Fibroblast of lung (primary cell): ENCODE results near the gene TUBGCP5. TPM values are rescaled to one million over a fixed set of nuclear protein-coding genes. Genes with fewer than 3 reads are reported as not detected.

Experiments used
- DNase-seq, 2 donors: peaks; one replicate each; pipeline versions ENCODE4 v3.0.0 to v3.0.0-alpha.2; 2010; ENCODE audit warnings: low read depth in 2 of 2
- H2AFZ ChIP-seq: 2 replicates; pipeline ENCODE4 v1.5.1; 2012; ENCODE audit warnings: low read length, control low read depth, inconsistent platforms
- H3K27ac ChIP-seq: 2 replicates; pipeline ENCODE4 v1.5.1; 2011; ENCODE audit warnings: low read length, control low read depth; ENCODE audit not compliant: insufficient read depth
- H3K27me3 ChIP-seq: 2 replicates; pipeline ENCODE4 v1.5.1; 2011; ENCODE audit warnings: mild to moderate bottlenecking, low read length; ENCODE audit not compliant: control insufficient read depth, insufficient read depth
- H3K36me3 ChIP-seq: 2 replicates; pipeline ENCODE4 v1.5.1; 2011; ENCODE audit warnings: low read length; ENCODE audit not compliant: control insufficient read depth, insufficient read depth
- H3K4me1 ChIP-seq: 2 replicates; pipeline ENCODE4 v1.5.1; 2011; ENCODE audit warnings: low read length; ENCODE audit not compliant: control insufficient read depth, insufficient read depth; ENCODE audit errors: extremely low read depth
- H3K4me2 ChIP-seq: 2 replicates; pipeline ENCODE4 v1.5.1; 2011; ENCODE audit warnings: low read length, control low read depth; ENCODE audit not compliant: insufficient read depth; ENCODE audit errors: extremely low read depth
- H3K4me3 ChIP-seq, 4 experiments: fragments of 200-600 bp in 1 of 4; sonication (generic) in 1 of 4; replicated peaks in 1 of 4; 2 replicates each; pipeline ENCODE4 v1.5.1; 2011 to 2016; ENCODE audit warnings: low read length in 4 of 4, low read depth in 3 of 4, mild to moderate bottlenecking in 3 of 4, control low read depth in 2 of 4, inconsistent platforms in 1 of 4, mixed read lengths in 1 of 4; ENCODE audit not compliant: insufficient read depth in 1 of 4; ENCODE audit errors: control extremely low read depth in 1 of 4
- H3K79me2 ChIP-seq: 2 replicates; pipeline ENCODE4 v1.5.1; 2012; ENCODE audit warnings: mild to moderate bottlenecking, low read length, inconsistent platforms; ENCODE audit not compliant: control insufficient read depth, insufficient read depth
- H3K9ac ChIP-seq: 2 replicates; pipeline ENCODE4 v1.5.1; 2011; ENCODE audit warnings: mild to moderate bottlenecking, low read length, control low read depth; ENCODE audit not compliant: insufficient read depth
- H3K9me3 ChIP-seq: 2 replicates; pipeline ENCODE4 v1.5.1; 2012; ENCODE audit warnings: low read depth, low read length; ENCODE audit not compliant: control insufficient read depth, insufficient read depth
- H4K20me1 ChIP-seq: 2 replicates; pipeline ENCODE4 v1.5.1; 2011; ENCODE audit warnings: low read length; ENCODE audit not compliant: control insufficient read depth, insufficient read depth; ENCODE audit errors: extremely low read depth
- CTCF ChIP-seq, 2 donors: IDR thresholded peaks in 1 of 2; conservative IDR thresholded peaks in 1 of 2; 1 replicate in 1 of 2; 2 replicates in 1 of 2; pipeline ENCODE4 v1.5.1; 2011 to 2012; ENCODE audit warnings: low read length in 2 of 2, control low read depth in 1 of 2, inconsistent platforms in 1 of 2, low read depth in 1 of 2, mild to moderate bottlenecking in 1 of 2
- EZH2 ChIP-seq: IDR thresholded peaks from 2 replicates; pipeline ENCODE4 v1.5.1; 2012; ENCODE audit warnings: low read length, control low read depth, mild to moderate bottlenecking; ENCODE audit errors: missing control alignments
- polyA plus RNA-seq, 2 donors: library from polyadenylated mRNA; depleted of rRNA in 1 of 2; stranded (reverse) in 1 of 2; unstranded in 1 of 2; fragments of >200 nt; gene quantifications; 2 replicates each; pipeline ENCODE4 v1.2.1, GENCODE V29; 2011 to 2012; ENCODE audit warnings: missing spikeins in 1 of 2
- total RNA-seq: library from RNA; depleted of rRNA; stranded (reverse); fragments of >200 nt; gene quantifications from 2 replicates; pipeline ENCODE4 v1.2.1, GENCODE V29; 2014

TUBGCP5 gene
- total and polyA plus RNA-seq, 2 donors (not counting 1 experiment from before 2014, with no cell fraction given) = 17.0 to 22.0 TPM

GRCh38 chr15:22981051-22981840 is 58.1 kb downstream of the TUBGCP5 start:
- Histone ChIP-seq H3K9me3 (no peaks in the 10 kb centered on the region), H3K79me2 (peaks cover 33% of the 10 kb centered on the region), H3K4me3 (peak overlapping the region; percentile 64 to 99 (median 82)), H3K36me3 (no peaks in the 10 kb centered on the region), H2AFZ (peak overlapping the region; percentile 88), H3K4me1 (no peaks in the 10 kb centered on the region), H3K27ac (no peak overlapping the region), H3K27me3 (no peaks in the 10 kb centered on the region), H4K20me1 (no peaks in the 10 kb centered on the region), H3K9ac (no peak overlapping the region), H3K4me2 (peak overlapping the region; percentile 92)
- no peak for TF ChIP-seq CTCF (conservative IDR thresholded peaks at IDR 0.05 in 1 of 2, IDR thresholded peaks at IDR 0.05 in 1 of 2; ENCODE audit: low read depth in 1 of 2, low read length in 2 of 2)
- no peak for TF ChIP-seq EZH2
- DNase-seq = no peak

- H3K27ac ChIP-seq = peak within 1 kb of the TSS; percentile 87
- peak within 1 kb of the TSS; percentile 73 for H3K9ac ChIP-seq
- H3K36me3 ChIP-seq = no peaks in the 10 kb centered on the region
- TF ChIP-seq CTCF (conservative IDR thresholded peaks at IDR 0.05 in 1 of 2, IDR thresholded peaks at IDR 0.05 in 1 of 2; ENCODE audit: low read depth in 1 of 2, low read length in 2 of 2) (no peak), EZH2 (no peak)
- peak within 1 kb of the TSS; percentile 88 for H2AFZ ChIP-seq
- no peaks in the 10 kb centered on the region for H3K27me3 ChIP-seq
- peaks cover 39% of the 10 kb centered on the region for H3K79me2 ChIP-seq
- H3K9me3 ChIP-seq = no peaks in the 10 kb centered on the region
- H3K4me1 ChIP-seq = no peaks in the 10 kb centered on the region
- H3K4me3 ChIP-seq = peak within 1 kb of the TSS; percentile 77 to 99 (median 98)
- no peaks in the 10 kb centered on the region for H4K20me1 ChIP-seq
- peak; percentile 81 to 88 for DNase-seq
- peak within 1 kb of the TSS; percentile 99 for H3K4me2 ChIP-seq
These were observed 58.9 kb downstream of the TUBGCP5 start, which contains the start of gene CYFIP1 for GRCh38 chr15:22980189-22981050. Gene CYFIP1 (minus strand): TSS chr15:22980368. CDS start chr15:22947285, 33,083 bp downstream.
